Measurements from ENCODE around the gene SLC7A14. TPM values are rescaled to one million over a fixed set of nuclear protein-coding genes. Genes with fewer than 3 reads are reported as not detected.

The SLC7A14 gene
- total RNA-seq, 4 donors from 2014 or later = not detected

GRCh38 chr3:170470063-170471016 is 115.5 kb downstream of the SLC7A14 start:
- TF ChIP-seq CTCF (IDR thresholded peaks at IDR 0.05) (no peak), POLR2AphosphoS5 (IDR thresholded peaks at IDR 0.05) (no peak), EP300 (IDR thresholded peaks at IDR 0.05) (no peak), POLR2A (IDR thresholded peaks at IDR 0.05) (no peak)
- Histone ChIP-seq H3K36me3 (no peaks in the 10 kb centered on the region), H3K27me3 (no peaks in the 10 kb centered on the region), H3K4me1 (peaks cover 4% of the 10 kb centered on the region), H3K27ac (no peak overlapping the region), H3K9me3 (no peaks in the 10 kb centered on the region), H3K4me3 (no peak overlapping the region)
- DNase-seq (ENCODE audit: low spot score in 2 of 2) = no peak
- WGBS = 54% methylated on average over 9 of the region's 9 CpGs

- H3K4me3 ChIP-seq = no peak overlapping the region
- H3K27ac ChIP-seq = peak overlapping the region; percentile 3
- TF ChIP-seq POLR2AphosphoS5 (IDR thresholded peaks at IDR 0.05) (no peak), POLR2A (IDR thresholded peaks at IDR 0.05) (no peak), CTCF (IDR thresholded peaks at IDR 0.05) (no peak), EP300 (IDR thresholded peaks at IDR 0.05) (no peak)
- WGBS = 49% methylated on average over 5 of the region's 5 CpGs
- H3K27me3 ChIP-seq = no peaks in the 10 kb centered on the region
- no peaks in the 10 kb centered on the region for H3K36me3 ChIP-seq
- peaks cover 4% of the 10 kb centered on the region for H3K4me1 ChIP-seq
- no peak for DNase-seq (ENCODE audit: low spot score in 2 of 2)
- no peaks in the 10 kb centered on the region for H3K9me3 ChIP-seq
Measured at GRCh38 chr3:170469151-170470062, 116.5 kb downstream of the SLC7A14 start.

GRCh38 chr3:170467571-170468147 is 118.2 kb downstream of the SLC7A14 start:
- peaks cover 4% of the 10 kb centered on the region for H3K4me1 ChIP-seq
- 66% methylated on average over 7 of the region's 7 CpGs for WGBS
- TF ChIP-seq CTCF (IDR thresholded peaks at IDR 0.05) (no peak), EP300 (IDR thresholded peaks at IDR 0.05) (no peak), POLR2AphosphoS5 (IDR thresholded peaks at IDR 0.05) (no peak), POLR2A (IDR thresholded peaks at IDR 0.05) (no peak)
- H3K4me3 ChIP-seq = no peak overlapping the region
- H3K9me3 ChIP-seq = no peaks in the 10 kb centered on the region
- H3K27ac ChIP-seq = no peak overlapping the region
- H3K27me3 ChIP-seq = no peaks in the 10 kb centered on the region
- no peaks in the 10 kb centered on the region for H3K36me3 ChIP-seq
- no peak for DNase-seq (ENCODE audit: low spot score in 2 of 2)

GRCh38 chr3:170467007-170467406 is 118.9 kb downstream of the SLC7A14 start:
- H3K27me3 ChIP-seq = no peaks in the 10 kb centered on the region
- TF ChIP-seq POLR2AphosphoS5 (IDR thresholded peaks at IDR 0.05) = no peak
- no peak for TF ChIP-seq EP300 (IDR thresholded peaks at IDR 0.05)
- TF ChIP-seq POLR2A (IDR thresholded peaks at IDR 0.05) = no peak
- TF ChIP-seq CTCF (IDR thresholded peaks at IDR 0.05) = no peak
- no peak overlapping the region for H3K4me3 ChIP-seq
- DNase-seq (ENCODE audit: low spot score in 2 of 2) = no peak
- no peaks in the 10 kb centered on the region for H3K36me3 ChIP-seq
- no peak overlapping the region for H3K27ac ChIP-seq
- peaks cover 4% of the 10 kb centered on the region for H3K4me1 ChIP-seq
- no peaks in the 10 kb centered on the region for H3K9me3 ChIP-seq
- 74% methylated on average over 14 of the region's 14 CpGs for WGBS
